H1 (cell line): ENCODE data around the gene RPL31. TPM values are rescaled to one million over a fixed set of nuclear protein-coding genes. Genes with fewer than 3 reads are reported as not detected.

Experiments
- CTCF ChIA-PET: fragments of 300-600 bp; sonication (Branson Sonifier 250); formaldehyde crosslinking; loops from one replicate; lab custom pipeline; 2021; ENCODE audit not compliant: partially characterized antibody; lab: Charles Lee
- POLR2A ChIA-PET: fragments of 300-600 bp; sonication (Branson Sonifier 250); formaldehyde crosslinking; loops from one replicate; lab custom pipeline; 2021; ENCODE audit warnings: inconsistent platforms; ENCODE audit not compliant: partially characterized antibody; lab: Charles Lee
- DNase-seq, 2 experiments: peaks; one replicate each; pipeline versions ENCODE4 v3.0.0 to v3.0.0-alpha.2; 2010 to 2022; ENCODE audit warnings: low spot score in 2 of 2, low read depth in 1 of 2, mixed read lengths in 1 of 2
- FAIRE-seq: peaks from 2 replicates; lab custom pipeline; 2011; peaks lifted over from hg19 to GRCh38; lab: Jason Lieb, UNC
- H2AFZ ChIP-seq: 2 replicates; pipeline ENCODE4 v1.8.1; 2012; ENCODE audit warnings: low read length, inconsistent platforms
- H2AK5ac ChIP-seq: 2 replicates; pipeline ENCODE4 v1.6.1; 2013; ENCODE audit warnings: low read depth, low read length
- H2BK120ac ChIP-seq: replicated peaks from 2 replicates; pipeline ENCODE3; 2013; ENCODE audit warnings: low read depth, low read length, inconsistent platforms
- H2BK12ac ChIP-seq: 2 replicates; pipeline ENCODE4 v1.6.1; 2013; ENCODE audit warnings: low read depth, low read length
- H2BK15ac ChIP-seq: 2 replicates; pipeline ENCODE4 v1.6.1; 2013; ENCODE audit warnings: low read length
- H2BK20ac ChIP-seq: 2 replicates; pipeline ENCODE4 v1.6.1; 2013; ENCODE audit warnings: low read length
- H2BK5ac ChIP-seq: 2 replicates; pipeline ENCODE4 v1.6.1; 2013; ENCODE audit warnings: low read depth, low read length
- H3K14ac ChIP-seq: 2 replicates; pipeline ENCODE4 v1.6.1; 2013; ENCODE audit warnings: inconsistent platforms; ENCODE audit not compliant: insufficient read length
- H3K18ac ChIP-seq: 2 replicates; pipeline ENCODE4 v1.6.1; 2013; ENCODE audit warnings: low read length; ENCODE audit errors: extremely low read depth
- H3K23ac ChIP-seq: 2 replicates; pipeline ENCODE4 v1.6.1; 2013; ENCODE audit warnings: inconsistent platforms; ENCODE audit not compliant: insufficient read length
- H3K23me2 ChIP-seq: 2 replicates; pipeline ENCODE4 v1.6.1; 2013; ENCODE audit warnings: low read depth, low read length
- H3K27ac ChIP-seq: 2 replicates; pipeline ENCODE4 v1.6.1; 2011; ENCODE audit warnings: low read depth, low read length, inconsistent platforms
- H3K27me3 ChIP-seq, 4 experiments: replicated peaks in 1 of 4; 1 replicate in 1 of 4; 2 replicates in 3 of 4; pipeline versions ENCODE4 v1.6.1 to v1.8.1; 2011 to 2013; ENCODE audit warnings: low read length in 3 of 4, mild to moderate bottlenecking in 3 of 4, inconsistent platforms in 2 of 4, mixed read lengths in 2 of 4, moderate library complexity in 1 of 4; ENCODE audit not compliant: control insufficient read depth in 3 of 4, insufficient read depth in 3 of 4; ENCODE audit errors: extremely low read depth in 1 of 4
- H3K36me3 ChIP-seq, 4 experiments: 2 replicates each; pipeline versions ENCODE4 v1.6.1 to v1.8.1; 2011 to 2013; ENCODE audit warnings: mild to moderate bottlenecking in 4 of 4, low read length in 3 of 4, moderate library complexity in 2 of 4, control low read depth in 1 of 4, inconsistent platforms in 1 of 4; ENCODE audit not compliant: insufficient read depth in 4 of 4, control insufficient read depth in 2 of 4
- H3K4ac ChIP-seq: replicated peaks from 2 replicates; pipeline ENCODE3; 2013; ENCODE audit warnings: low read length, low read depth, mixed read lengths, inconsistent platforms; ENCODE audit not compliant: insufficient read length
- H3K4me1 ChIP-seq, 4 experiments: replicated peaks in 1 of 4; 1 replicate in 1 of 4; 2 replicates in 3 of 4; pipeline versions ENCODE4 v1.6.1 to v1.8.1; 2011 to 2013; ENCODE audit warnings: low read length in 3 of 4, inconsistent platforms in 2 of 4, mixed read lengths in 1 of 4; ENCODE audit not compliant: insufficient read depth in 4 of 4, control insufficient read depth in 3 of 4
- H3K4me2 ChIP-seq, 2 experiments: 2 replicates each; pipeline versions ENCODE4 v1.6.1 to v1.8.1; 2011 to 2013; ENCODE audit warnings: low read depth in 2 of 2, low read length in 2 of 2, control low read depth in 1 of 2, inconsistent platforms in 1 of 2, mild to moderate bottlenecking in 1 of 2; ENCODE audit not compliant: insufficient read depth in 1 of 2
- H3K4me3 ChIP-seq, 4 experiments: fragments of 200-600, 300-600 bp in 1 of 4; sonication (generic), shearing (Covaris generic), sonication (Bioruptor Twin) in 1 of 4; 2 replicates each; pipeline versions ENCODE4 v1.5.1 to v1.8.1; 2011 to 2016; ENCODE audit warnings: low read length in 4 of 4, low read depth in 3 of 4, control low read depth in 2 of 4, inconsistent platforms in 2 of 4, mild to moderate bottlenecking in 2 of 4, mixed read lengths in 1 of 4, moderate library complexity in 1 of 4; ENCODE audit not compliant: insufficient read depth in 2 of 4; ENCODE audit errors: extremely low read depth in 1 of 4
- H3K56ac ChIP-seq: replicated peaks from 2 replicates; pipeline ENCODE3; 2013; ENCODE audit warnings: low read depth, mild to moderate bottlenecking, mixed read lengths, low read length, inconsistent platforms; ENCODE audit not compliant: insufficient read length
- H3K79me1 ChIP-seq: 2 replicates; pipeline ENCODE4 v1.6.1; 2013; ENCODE audit warnings: low read depth, low read length, control low read depth
- H3K79me2 ChIP-seq, 2 experiments: 2 replicates each; pipeline versions ENCODE4 v1.6.1 to v1.8.1; 2012 to 2013; ENCODE audit warnings: low read length in 2 of 2, mild to moderate bottlenecking in 2 of 2, inconsistent platforms in 1 of 2; ENCODE audit not compliant: insufficient read depth in 2 of 2, control insufficient read depth in 1 of 2
- H3K9ac ChIP-seq, 4 experiments: replicated peaks in 1 of 4; 1 replicate in 1 of 4; 2 replicates in 3 of 4; pipeline versions ENCODE4 v1.6.1 to v1.8.1; 2011 to 2013; ENCODE audit warnings: low read depth in 3 of 4, low read length in 3 of 4, control low read depth in 2 of 4, mild to moderate bottlenecking in 2 of 4, moderate library complexity in 2 of 4, inconsistent platforms in 1 of 4; ENCODE audit errors: extremely low read depth in 1 of 4
- H3K9me3 ChIP-seq, 2 experiments: 2 replicates each; pipeline versions ENCODE4 v1.6.1 to v1.8.1; 2012 to 2013; ENCODE audit warnings: mild to moderate bottlenecking in 2 of 2, moderate library complexity in 2 of 2, control low read depth in 1 of 2, inconsistent platforms in 1 of 2, low read depth in 1 of 2, low read length in 1 of 2, mixed read lengths in 1 of 2; ENCODE audit not compliant: insufficient read depth in 2 of 2
- H4K20me1 ChIP-seq, 2 experiments: replicated peaks in 1 of 2; 2 replicates each; pipeline versions ENCODE3 to v1.8.1; 2011 to 2013; ENCODE audit warnings: inconsistent platforms in 2 of 2, low read length in 2 of 2, mild to moderate bottlenecking in 1 of 2; ENCODE audit not compliant: insufficient read depth in 2 of 2, control insufficient read depth in 1 of 2
- H4K5ac ChIP-seq: 2 replicates; pipeline ENCODE4 v1.6.1; 2013; ENCODE audit warnings: low read length, low read depth, mixed read lengths, inconsistent platforms; ENCODE audit not compliant: insufficient read length
- H4K8ac ChIP-seq: 2 replicates; pipeline ENCODE4 v1.8.0; 2013; ENCODE audit warnings: mild to moderate bottlenecking, moderate library complexity, low read length, inconsistent platforms; ENCODE audit not compliant: insufficient read depth; ENCODE audit errors: extremely low read depth
- H4K91ac ChIP-seq: replicated peaks from 2 replicates; pipeline ENCODE3; 2013; ENCODE audit warnings: low read length, mixed read lengths, inconsistent platforms; ENCODE audit not compliant: insufficient read length
- ATF2 ChIP-seq: IDR thresholded peaks from 2 replicates; pipeline ENCODE4 v1.6.1; 2012; ENCODE audit warnings: low read length, inconsistent platforms
- BCL11A ChIP-seq, 2 experiments: IDR thresholded peaks; one replicate each; pipeline ENCODE4 v1.6.1; 2011; ENCODE audit warnings: low read depth in 2 of 2, low read length in 2 of 2, mild to moderate bottlenecking in 2 of 2
- CEBPB ChIP-seq: IDR thresholded peaks from 2 replicates; pipeline ENCODE4 v1.6.1; 2012; ENCODE audit warnings: low read depth, low read length
- CHD2 ChIP-seq: IDR thresholded peaks from 2 replicates; pipeline ENCODE4 v1.6.1; 2012; ENCODE audit warnings: low read length, improper control_type of control experiment
- CTBP2 ChIP-seq: IDR thresholded peaks from 2 replicates; pipeline ENCODE4 v1.7.0; 2011; ENCODE audit warnings: borderline replicate concordance, mild to moderate bottlenecking, moderate library complexity, mixed read lengths, low read length; ENCODE audit not compliant: insufficient read depth, insufficient read length
- JUND ChIP-seq: IDR thresholded peaks from 2 replicates; pipeline ENCODE4 v1.6.1; 2011; ENCODE audit warnings: mild to moderate bottlenecking, improper control_type of control experiment, low read length
- POLR2A ChIP-seq, 2 experiments: IDR thresholded peaks; 1 replicate in 1 of 2; 2 replicates in 1 of 2; pipeline ENCODE4 v1.6.1; 2011; ENCODE audit warnings: low read depth in 2 of 2, low read length in 2 of 2, mild to moderate bottlenecking in 2 of 2; ENCODE audit errors: control extremely low read depth in 1 of 2
- POLR2AphosphoS5 ChIP-seq: IDR thresholded peaks from 2 replicates; pipeline ENCODE4 v1.6.1; 2011; ENCODE audit warnings: low read depth, low read length
- RFX5 ChIP-seq: IDR thresholded peaks from 2 replicates; pipeline ENCODE4 v1.6.1; 2011; ENCODE audit warnings: low read depth, low read length, improper control_type of control experiment, borderline replicate concordance
- TAF1 ChIP-seq: IDR thresholded peaks from 2 replicates; pipeline ENCODE4 v1.6.1; 2011; ENCODE audit warnings: mild to moderate bottlenecking, low read depth, low read length
- WGBS, 2 experiments: shearing (Covaris generic) in 1 of 2; methylation state at CpG; one replicate each; pipeline versions ENCODE4 v1.1.6 to v1.1.7; 2013 to 2015; ENCODE audit warnings: low lambda C conversion rate in 2 of 2, mixed read lengths in 2 of 2, inconsistent platforms in 1 of 2, low coverage in 1 of 2, missing lambda C conversion rate in 1 of 2; ENCODE audit not compliant: insufficient replicate concordance in 2 of 2, insufficient coverage in 1 of 2, insufficient read length in 1 of 2; ENCODE audit errors: extremely low coverage in 1 of 2, missing lambda C conversion rate in 1 of 2; 5-methylcytosine and 5-hydroxymethylcytosine counted together
- polyA plus RNA-seq, 7 experiments: library from polyadenylated mRNA; depleted of rRNA in 3 of 7; stranded (reverse) in 5 of 7; unstranded in 2 of 7; fragments of >200 nt in 5 of 7; fragments of 200-250 nt in 2 of 7; gene quantifications; 1 replicate in 5 of 7; 2 replicates in 1 of 7; 4 replicates in 1 of 7; pipeline versions ENCODE4 v1.2.1 to v1.2.3, GENCODE V29; 2011 to 2013; ENCODE audit warnings: missing spikeins in 2 of 7, mixed read lengths in 2 of 7
- total RNA-seq: library from RNA; stranded (reverse); fragmentation: NEBNext Ultra II Directional; extraction: Animal tissue kit (Norgen Biotek cat#: 25700); gene quantifications from 2 replicates; pipeline ENCODE4 v1.2.1, GENCODE V29; 2021

The RPL31 gene
- total and polyA plus RNA-seq, 2 of the 8 experiments (the other 6 are each of a cell fraction or from before 2014, with no cell fraction given): 1,463 to 1,722 TPM

GRCh38 chr2:100995309-100996075, 6.6 kb upstream of the RPL31 start:
- POLR2A ChIA-PET: interaction anchor here (7.0 kb wide), 1 partner anchor 9 kb away, joined by 63 read pairs; the partner anchor contains the start of gene RPL31

More at GRCh38 chr2:100995309-100996075, 6.6 kb upstream of the RPL31 start:
- H3K27ac ChIP-seq: no peak overlapping the region
- no peak overlapping the region for H3K23ac ChIP-seq
- H2AK5ac ChIP-seq: no peak overlapping the region
- H3K23me2 ChIP-seq: no peaks in the 10 kb centered on the region
- no peak for FAIRE-seq
- H3K9ac ChIP-seq: no peak overlapping the region
- CTCF ChIA-PET: interaction anchor here (0.7 kb wide), 2 partner anchors 10 to 48 kb away, joined by 3 read pairs; no protein-coding TSS in a partner anchor
- no peak overlapping the region for H2BK20ac ChIP-seq
- no peak overlapping the region for H2BK5ac ChIP-seq
- H3K9me3 ChIP-seq: no peaks in the 10 kb centered on the region
- no peak overlapping the region for H3K4ac ChIP-seq
- H2BK12ac ChIP-seq: no peak overlapping the region
- no peak overlapping the region for H3K4me2 ChIP-seq
- no peaks in the 10 kb centered on the region for H3K27me3 ChIP-seq
- no peak overlapping the region for H3K18ac ChIP-seq
- H4K5ac ChIP-seq: no peak overlapping the region
- 91% methylated on average over 27 of the region's 28 CpGs; no CpG with 5 or more reads in 1 of the 2 experiments for WGBS, 2 experiments
- H4K91ac ChIP-seq: no peak overlapping the region
- H2BK15ac ChIP-seq: no peak overlapping the region
- H4K20me1 ChIP-seq: no peaks in the 10 kb centered on the region
- no peaks in the 10 kb centered on the region for H3K36me3 ChIP-seq
- H4K8ac ChIP-seq: no peak overlapping the region
- H3K4me3 ChIP-seq: no peak overlapping the region
- no peaks in the 10 kb centered on the region for H3K79me2 ChIP-seq
- no peak overlapping the region for H2BK120ac ChIP-seq
- H3K4me1 ChIP-seq: peaks cover 0 to 2% (median under 1%) of the 10 kb centered on the region in 4 experiments; a peak in 2 of 7 replicates
- H3K14ac ChIP-seq: no peak overlapping the region
- no peak overlapping the region for H2AFZ ChIP-seq
- no peak for DNase-seq
- H3K79me1 ChIP-seq: no peaks in the 10 kb centered on the region
- H3K56ac ChIP-seq: no peak overlapping the region
- TF ChIP-seq ATF2 (no peak), CEBPB (no peak), RFX5 (no peak), POLR2A (IDR thresholded peaks at IDR 0.05; ENCODE audit: control extremely low read depth in 1 of 2, low read depth in 2 of 2, low read length in 2 of 2) (no peak), CTBP2 (no peak), TAF1 (no peak), CHD2 (no peak), JUND (no peak), BCL11A (IDR thresholded peaks at IDR 0.05; ENCODE audit: low read depth in 2 of 2, low read length in 2 of 2) (no peak), POLR2AphosphoS5 (no peak)
- TF ChIP-seq, all 59 proteins: peak for 0
